ENCODE data around the gene KCNJ6.
A peak's percentile ranks its signal among the peaks of the same experiment; 100 is the strongest.
"Not testable (repeated sequence)": the region's sequence is repeated elsewhere in the genome, so short reads cannot be mapped to it uniquely, and the experiment has no call there.

The KCNJ6 gene, protein sequence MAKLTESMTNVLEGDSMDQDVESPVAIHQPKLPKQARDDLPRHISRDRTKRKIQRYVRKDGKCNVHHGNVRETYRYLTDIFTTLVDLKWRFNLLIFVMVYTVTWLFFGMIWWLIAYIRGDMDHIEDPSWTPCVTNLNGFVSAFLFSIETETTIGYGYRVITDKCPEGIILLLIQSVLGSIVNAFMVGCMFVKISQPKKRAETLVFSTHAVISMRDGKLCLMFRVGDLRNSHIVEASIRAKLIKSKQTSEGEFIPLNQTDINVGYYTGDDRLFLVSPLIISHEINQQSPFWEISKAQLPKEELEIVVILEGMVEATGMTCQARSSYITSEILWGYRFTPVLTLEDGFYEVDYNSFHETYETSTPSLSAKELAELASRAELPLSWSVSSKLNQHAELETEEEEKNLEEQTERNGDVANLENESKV

DNA sequence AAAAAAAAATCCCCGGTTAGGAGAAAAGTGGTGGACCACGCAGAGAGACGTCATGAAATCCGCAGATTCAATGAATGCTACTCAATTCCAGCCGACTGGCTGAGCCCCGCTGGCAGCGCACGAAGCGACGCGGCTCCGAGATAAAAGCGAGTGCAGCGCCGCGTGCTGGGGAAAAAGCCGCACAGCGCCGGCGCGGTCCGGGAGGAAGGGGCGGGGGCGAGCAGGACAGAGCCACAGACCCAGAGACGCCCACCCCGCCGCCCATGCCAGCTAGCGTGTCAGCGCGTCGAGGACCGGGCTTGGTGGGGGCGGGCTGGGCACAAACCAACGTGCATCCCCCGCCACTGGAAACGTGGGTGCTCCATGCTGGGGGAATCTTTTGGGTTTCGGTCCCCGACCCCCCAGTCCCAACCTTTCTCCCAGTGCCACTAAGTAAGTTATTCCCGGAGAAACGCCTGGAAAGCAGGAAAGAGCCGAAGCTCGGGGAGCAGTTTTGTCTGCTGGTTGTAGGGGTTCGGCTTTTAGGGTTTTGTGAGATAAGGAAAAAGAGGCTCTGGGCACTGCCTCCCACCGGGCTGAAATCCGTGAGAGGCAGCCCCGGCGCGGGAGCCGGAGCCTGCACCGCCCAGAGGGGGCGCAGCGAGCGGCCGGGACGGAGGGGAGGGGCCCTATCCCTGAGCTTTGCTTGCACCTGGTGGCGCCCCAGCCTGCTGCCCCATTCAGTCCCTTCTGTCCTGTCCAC lies at the start of gene KCNJ6:
KCNJ6 (minus strand) TSS at position 148 of the 742 bp plus-strand sequence. CDS start 75,775 bp downstream, outside the sequence.
- peak in 1 of 2 experiments; percentile 1 for DNase-seq

DNA sequence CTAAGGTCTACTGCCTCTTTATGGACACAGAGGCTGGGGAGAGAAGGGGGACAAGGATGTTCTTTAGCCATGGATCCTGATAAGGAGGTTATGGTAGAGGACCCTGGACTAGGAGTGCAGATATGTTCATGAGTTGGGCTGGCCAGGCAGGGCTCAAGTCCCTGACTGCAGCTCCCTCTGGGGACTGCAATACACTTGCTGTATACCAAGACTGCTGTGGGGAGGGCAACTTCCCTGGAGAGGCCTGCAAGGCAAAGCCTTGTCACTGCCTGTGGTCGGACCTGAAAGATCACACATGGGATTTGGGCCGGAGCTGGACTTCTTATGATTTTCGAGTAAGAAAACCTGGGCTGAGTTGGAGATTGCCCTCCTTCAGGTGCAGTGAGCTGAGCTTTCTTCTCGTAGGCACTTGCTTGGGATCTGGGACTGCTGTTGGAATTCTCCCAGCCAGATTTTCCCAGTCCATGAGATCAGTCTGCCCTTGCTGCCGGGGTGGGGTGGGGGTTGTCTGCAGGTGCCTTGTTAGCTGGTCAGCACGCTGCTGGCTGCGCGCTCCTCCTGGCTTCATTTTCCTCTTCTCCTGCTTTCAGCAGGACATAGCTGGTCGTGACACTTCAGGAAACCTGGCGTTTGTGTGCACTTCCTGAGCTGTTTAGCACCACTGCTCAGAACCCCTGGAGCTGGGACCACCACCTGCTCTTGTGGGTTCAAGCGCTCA lies 49.0 kb upstream of the KCNJ6 start:
- no peak for DNase-seq

DNA sequence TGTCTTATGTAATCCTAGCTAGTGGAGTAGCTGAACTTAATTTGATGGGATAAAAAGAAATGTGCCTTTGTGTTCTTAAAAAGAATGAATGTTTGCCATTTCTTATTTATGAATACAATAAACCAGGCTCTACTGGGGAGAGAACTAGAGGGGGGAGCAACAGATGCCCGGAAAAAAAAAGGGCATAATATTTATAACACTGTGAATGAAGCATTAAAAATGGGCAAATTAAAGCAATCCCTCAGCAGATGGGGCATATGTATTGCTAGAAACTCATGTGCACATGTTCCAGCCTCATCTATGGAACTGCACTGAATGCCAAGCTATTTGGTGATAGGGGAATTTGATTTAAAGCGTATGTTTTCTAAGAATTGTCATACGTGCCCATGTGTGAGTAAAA lies 42.3 kb upstream of the KCNJ6 start:
- no peak for DNase-seq

DNA sequence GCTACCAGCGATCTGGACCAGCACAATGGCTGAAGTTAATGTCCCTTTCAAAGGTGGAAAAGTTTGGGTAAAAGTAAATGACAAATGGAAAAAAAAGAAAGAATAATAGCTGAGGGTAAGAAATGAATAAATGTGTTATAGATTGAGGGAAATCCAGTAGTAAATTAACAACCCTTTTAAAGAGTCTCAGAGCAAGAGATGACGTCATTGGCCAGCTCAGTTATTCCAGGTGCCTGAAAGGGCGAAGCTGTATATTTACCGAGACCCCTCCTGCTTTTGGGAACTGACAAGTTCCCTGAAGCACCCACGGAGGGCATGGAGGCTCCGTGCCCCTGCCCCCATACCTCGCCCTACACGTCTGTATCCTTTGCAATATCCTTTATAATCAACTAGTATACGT lies 40.5 kb upstream of the KCNJ6 start:
- DNase-seq: no peak

DNA sequence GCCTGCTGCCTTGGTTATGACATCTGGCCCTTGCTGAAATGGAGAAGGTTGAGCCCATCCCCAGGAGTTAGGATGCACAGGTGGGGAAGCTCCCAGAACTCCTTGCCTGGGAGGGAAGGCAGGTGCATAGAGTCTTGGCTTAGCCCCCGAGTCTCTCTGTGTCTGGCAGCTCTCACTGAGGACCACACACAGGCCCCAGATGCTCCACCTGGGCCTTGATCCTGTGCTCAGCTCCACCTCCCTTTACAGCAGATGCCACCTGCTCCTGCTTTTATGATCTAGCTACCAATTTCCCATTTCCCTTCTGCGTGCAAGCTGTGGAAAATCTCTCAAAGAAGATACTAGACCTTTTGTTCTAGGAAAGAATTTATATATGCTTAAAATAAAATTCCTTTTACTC lies 28.8 kb upstream of the KCNJ6 start:
- DNase-seq: no peak

DNA sequence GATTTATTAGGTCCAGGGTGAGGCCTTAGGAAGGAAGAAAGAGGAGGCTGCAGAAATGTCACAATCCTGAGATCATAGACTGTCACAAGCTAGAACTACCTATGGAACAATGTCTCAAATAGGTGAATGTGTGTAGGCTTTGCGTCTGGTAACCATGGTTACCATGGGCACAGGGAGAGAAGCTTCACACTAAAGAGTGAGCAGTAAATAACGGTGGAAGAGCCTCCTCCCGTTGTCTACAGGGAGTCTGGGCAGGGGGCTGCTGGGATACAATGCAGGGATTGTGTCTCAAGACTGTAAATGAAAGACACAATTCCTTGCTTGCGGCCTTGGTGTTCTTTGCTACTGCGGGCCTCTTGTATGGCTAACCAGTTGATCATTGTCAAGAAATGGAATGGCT lies 28.2 kb upstream of the KCNJ6 start:
- DNase-seq: no peak

DNA sequence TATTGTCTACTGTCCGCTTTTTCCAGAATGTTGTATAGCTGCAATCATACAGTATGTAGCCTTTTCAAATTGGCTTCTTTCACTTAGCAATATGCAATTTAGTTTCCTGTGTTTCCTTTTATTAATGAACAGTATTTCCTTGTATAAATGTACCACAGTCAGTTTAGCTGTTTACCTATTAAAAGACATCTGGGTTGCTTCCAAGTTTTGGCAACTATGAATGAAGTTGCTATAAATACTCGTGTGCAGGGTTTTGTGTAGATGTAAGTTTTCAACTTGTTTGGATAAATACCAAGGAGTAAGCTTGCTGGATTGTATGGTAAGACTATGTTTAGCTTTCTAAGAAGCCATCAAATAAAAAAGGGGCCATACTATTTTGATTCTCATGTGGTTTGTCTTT lies 24.4 kb upstream of the KCNJ6 start:
- DNase-seq: no peak

DNA sequence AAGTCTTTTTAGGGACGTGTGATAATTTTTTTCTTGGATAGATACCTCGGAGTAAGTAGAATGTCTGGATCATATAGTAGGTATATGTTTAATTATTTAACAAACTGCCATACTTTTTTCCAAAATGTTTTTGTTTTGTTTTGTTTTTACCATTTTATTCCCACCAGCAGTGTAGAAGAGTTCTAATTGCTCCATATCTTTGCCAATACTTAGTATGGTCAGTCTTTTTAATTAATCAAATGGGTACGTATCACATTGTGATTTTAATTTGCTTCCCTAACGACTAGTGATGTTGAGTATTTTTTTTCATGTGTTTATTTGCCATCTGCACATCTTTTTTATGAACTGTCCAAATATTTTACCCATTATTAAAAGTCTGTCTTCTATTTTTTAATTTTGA lies 23.6 kb upstream of the KCNJ6 start:
- DNase-seq: no peak

DNA sequence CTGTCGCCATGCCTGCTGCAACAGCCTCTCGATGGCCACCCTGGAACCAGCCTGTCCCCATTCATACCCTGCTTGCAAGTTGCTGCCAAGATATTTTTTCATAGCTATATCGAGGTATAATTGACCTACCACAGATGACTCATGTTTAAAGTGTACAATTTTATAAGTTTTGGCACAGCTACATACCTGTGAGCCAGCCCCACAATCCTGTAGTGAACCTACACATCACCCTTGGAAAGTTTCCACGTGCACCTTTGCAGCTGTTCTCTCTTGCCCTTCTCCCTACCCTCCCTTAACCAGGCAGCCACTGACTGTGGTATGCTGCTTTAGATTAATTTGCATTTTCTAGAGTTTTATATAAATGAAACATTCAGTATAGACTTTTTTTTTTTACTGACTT lies 23.0 kb upstream of the KCNJ6 start:
- DNase-seq: no peak

DNA sequence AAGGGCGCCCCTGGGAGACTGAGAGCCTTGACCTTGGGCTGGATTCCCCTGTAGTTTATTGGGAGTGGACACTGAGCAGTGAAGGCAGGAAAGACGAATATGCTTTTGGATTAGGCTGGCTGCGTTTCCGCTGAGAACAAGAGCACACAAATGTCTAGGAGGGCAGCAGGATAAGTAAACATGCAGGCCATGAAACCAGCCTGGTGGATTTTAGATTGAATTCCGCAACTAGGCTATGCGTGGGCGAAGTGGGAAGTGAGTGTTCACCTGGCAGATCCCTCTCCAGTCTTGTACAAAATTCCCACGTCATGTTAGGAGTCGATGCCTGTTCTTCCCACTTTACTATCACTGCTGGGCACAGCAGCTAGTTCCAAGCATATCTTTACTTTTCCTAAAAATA lies 21.4 kb upstream of the KCNJ6 start:
- DNase-seq: no peak

DNA sequence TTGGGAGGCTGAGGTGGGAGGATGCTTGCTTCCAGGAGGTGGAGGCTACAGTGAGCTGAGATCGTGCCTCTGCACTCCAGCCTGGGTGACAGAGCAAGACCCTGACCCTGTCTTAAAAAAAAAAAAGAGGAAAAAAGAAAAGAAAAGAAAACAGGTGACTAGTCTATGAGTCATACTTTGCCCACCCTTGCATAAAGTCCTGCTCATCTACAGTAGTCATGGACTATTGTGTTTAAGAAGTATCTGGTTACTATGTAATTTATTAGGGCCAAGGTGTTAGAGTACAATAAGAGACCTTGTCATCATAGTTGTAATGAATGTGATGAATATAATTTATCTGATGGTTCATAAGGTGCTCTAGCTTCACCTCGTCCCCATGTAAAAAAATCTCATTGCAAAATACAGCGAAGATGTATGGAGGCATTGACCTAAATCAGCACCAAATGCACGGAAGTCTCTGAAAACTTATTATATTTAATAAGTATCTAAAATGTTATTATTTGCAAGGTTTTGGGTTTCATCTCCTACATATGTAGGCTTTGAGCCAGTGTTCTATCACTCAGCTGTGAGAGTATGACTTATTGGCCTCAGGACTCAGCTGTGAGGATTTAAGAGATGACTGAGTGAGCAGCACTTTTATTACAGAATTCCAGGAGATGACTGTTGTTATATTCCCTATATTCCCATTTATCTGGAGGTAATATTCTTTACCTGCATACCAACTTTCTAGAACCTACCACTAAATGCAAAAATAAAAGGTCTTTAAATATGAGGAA lies 19.9 kb upstream of the KCNJ6 start:
- DNase-seq: no peak

DNA sequence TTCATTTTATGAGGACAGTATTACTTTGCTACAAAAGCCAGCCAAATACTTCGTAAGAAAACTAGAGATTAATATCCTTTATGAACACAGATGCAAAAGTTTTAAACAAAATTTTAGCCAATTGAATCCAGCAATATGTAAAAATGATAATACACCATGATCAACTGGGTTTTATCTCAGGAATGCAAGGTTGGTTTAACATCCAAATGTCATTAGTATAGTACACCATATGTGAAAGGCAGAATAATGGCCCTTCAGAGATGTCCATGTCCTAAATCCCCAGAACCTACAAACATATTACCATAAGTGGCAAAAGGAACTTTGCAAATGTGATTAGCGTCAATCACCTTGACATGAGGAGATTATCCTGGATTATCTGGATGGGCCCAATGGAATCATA lies 16.7 kb upstream of the KCNJ6 start:
- DNase-seq: no peak

DNA sequence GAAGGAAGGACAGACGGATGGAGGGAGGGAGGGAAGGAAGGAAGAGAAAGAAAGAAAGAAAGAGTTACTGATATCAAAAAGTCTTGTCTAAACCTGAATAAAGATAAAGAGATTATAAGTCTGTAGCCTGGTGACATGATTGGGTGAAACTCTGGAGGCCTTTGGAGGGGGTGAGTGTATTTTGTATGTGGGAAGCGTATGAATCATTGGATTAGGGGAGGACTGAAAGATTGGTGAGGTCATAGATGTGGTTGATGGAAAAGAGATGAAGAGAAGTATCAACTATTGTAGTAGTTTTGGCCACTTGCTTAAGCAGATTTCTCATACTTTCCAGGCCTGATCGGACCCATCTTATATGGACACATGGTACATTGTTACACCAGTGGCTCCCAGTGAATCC lies 11.5 kb upstream of the KCNJ6 start:
- no peak for DNase-seq

DNA sequence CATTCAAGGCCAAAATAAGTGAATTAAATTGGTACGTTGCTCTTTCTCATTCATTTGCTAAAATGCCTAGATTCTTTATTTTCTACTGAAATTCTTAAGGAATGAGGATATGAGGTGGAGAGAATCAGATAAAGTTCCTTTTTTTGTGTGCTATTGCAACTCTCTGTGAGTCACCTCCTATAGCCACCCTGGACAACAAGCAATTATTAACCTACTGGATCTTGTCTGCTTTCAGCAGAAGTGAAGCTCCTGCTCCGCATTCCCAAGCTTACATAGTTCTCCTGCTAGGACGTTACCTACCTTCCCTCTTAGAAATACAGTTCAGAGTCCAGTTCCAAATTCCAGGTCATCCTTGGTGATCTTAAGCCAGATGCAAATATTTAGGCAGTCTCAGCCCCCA lies 4.8 kb upstream of the KCNJ6 start:
- DNase-seq: no peak

DNA sequence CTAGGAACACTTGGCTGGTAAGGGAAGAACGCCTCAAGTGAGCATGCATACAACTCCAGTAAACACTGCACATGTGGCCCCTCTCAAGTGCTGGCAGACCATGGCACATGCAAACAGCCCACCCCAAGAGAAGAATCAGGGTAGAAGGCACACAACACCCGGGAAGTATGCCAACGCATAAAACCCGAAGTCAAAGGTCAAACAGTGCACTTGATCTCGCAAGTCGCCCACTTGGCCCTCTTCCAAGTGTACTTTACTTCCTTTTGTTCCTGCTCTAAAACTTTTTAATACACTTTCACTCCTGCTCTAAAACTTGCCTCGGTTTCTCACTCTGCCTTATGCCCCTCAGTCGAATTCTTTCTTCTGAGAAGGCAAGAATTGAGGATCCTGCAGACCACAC lies 4.0 kb upstream of the KCNJ6 start:
- not testable (repeated sequence) for DNase-seq

DNA sequence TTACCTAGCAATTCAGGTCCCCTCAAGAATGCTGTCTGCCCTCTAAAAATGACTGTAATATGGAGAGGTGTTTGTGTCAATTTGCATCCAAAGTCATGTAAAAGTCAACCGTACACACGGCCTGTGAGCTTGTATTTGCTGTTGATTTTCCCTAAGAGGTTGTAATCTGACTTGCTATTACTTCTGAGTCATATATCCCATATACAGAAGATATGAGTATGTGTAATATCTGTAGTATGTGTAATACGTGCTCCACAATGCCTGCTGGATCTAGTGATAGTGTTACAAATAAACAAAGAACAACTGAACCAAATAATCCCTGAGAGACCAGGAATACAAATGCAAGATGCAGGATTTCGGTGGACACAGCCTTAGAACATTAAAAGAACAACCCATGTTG lies 1.4 kb upstream of the KCNJ6 start:
- no peak for DNase-seq

DNA sequence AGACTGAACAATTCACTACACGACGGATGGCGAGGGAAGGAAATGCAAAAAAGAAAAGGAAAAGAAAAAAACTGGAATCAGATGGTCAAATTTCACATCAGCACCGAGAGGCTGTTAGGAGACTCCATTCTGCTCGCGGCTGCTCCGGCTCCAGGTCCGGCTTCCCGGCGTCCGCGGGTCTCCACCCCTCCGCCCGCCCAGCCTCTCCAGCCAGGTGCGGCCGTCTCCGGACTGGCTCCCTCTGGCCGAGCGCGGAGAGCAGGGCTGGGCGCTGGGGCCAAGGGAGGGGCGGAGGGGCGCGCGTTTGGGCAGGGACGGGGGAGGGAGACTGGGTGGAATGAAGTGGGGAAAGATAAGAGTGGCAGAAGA lies 332 bp downstream of the KCNJ6 start:
- no peak for DNase-seq

DNA sequence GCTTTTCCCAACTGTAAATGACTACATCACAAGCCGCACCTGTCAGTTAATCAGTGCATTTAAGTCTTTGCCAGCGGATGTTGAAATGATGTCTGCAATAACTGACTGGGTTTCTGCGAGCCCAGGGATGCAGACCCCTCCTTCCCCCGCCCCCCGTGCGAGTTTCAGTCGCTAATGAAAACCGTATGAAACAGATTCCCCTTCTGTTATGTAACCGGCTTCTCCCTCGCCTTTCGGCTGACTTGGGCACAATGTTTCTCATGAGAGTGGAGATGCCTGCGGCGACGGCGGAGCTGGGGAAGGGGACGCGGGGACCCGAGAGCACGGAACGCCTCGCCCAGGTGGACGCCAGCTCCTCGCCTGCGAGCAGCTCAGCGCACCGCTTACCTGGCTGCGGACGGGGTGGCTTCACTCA lies 753 bp downstream of the KCNJ6 start:
- no peak for DNase-seq

DNA sequence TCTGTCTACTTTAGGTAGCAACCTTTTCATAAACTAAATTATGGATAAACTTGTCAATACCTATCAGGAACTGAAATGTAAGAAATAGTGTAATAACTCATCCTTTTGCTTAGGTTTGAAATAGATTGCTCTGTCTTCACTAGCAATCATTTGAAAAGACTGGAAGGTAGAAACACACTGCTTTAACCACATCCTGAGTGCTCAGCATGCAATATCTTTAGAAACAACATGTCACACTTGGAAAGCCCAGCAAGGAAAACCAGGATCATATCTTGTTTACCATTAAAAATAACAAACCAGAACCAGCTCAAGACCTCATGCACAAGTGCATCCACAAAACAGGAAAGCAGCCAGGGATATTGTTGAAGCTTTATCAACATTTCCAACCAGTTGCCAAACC lies 3.6 kb downstream of the KCNJ6 start:
- no peak for DNase-seq

DNA sequence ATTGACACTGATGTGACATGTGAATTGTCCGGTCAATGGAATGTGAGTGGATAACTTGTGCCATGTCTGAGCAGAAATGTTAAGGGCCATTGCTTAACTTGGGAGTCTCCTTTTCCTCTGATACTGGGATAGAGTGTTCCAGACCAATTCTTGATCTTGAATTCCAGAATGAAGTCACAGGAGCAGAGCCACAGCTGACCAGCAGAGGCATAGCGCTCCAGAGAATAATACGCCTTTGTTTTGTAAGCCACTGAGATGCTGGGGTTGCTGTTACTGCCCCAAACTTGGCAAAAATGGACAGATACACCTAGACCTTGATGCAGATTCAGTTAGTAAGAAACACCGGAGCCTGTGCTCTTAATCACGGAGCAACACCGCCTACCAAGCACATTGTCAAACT lies 6.3 kb downstream of the KCNJ6 start:
- no peak for DNase-seq

DNA sequence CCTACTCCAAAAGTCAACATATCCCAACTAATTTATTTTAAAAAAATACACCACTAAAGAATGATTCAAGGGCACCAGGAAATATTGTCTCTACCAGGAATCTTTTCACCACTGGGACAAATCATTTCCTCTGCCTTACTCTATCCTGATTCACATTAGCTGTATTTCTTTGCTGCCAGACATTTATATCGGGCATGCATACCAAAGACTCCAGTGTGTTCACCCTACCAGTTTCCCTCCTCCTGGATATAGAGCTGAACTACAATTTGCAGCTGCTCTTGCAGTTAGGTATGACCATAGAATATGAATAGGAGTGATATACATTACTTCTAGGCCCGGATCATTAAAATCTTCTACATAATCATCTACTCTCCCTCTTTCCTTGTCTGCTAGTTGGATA lies 7.6 kb downstream of the KCNJ6 start:
- DNase-seq: no peak

DNA sequence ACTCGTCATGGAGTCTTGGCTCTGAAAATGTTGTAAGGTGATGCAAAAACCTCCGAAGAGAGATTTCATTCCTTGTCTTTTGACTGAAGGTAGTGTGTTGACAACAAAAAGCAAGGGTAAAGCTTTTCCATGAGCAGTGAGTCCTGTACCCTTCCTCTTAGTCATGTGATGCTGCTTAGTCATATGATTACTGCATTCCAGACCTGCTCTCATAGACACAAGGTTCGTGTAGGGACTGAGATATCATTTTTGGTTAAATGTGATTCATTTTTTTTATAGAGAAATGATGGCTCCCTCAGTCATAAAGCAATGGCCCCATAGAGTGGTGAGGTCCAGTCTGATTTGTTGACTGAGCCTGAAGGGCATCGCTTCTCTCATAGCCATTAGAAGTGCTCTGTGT lies 9.2 kb downstream of the KCNJ6 start:
- no peak for DNase-seq

DNA sequence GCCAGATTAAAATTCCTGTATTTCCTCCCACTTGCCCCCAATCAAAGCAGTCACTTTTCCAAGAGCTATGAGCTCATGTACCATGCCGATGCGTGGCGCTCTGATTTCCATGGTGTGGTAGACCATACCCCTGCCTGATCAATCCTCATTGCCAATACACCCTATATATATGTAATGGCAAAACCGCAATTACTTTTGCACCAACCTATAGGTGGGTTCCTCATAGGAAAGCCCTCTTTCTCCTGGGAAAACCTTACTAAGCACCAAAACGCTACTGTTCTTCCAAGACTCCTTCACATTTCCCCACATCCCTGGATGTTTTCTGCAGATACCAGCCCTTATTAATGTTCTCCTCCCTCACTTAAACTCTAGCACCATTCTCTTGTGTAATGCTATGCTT lies 11.0 kb downstream of the KCNJ6 start:
- no peak for DNase-seq

Data from SW 1271 (cell line).